HCT116 (cell line): ENCODE results near the gene CNTN5. TPM values are rescaled to one million over a fixed set of nuclear protein-coding genes. Genes with fewer than 3 reads are reported as not detected.

Source experiments
- ATAC-seq: fragments of 200-7000 bp; cut with Tn5 transposase; 2 replicates; pipeline ENCODE4 v1.9.1; 2020; ENCODE audit warnings: mild to moderate bottlenecking, moderate library complexity
- BruUV-seq: library from RNA; stranded (reverse); fragments of 400-500 nt; replicated peaks from 2 replicates; lab custom pipeline; 2021; lab: Mats Ljungman, UMichigan
- CTCF ChIA-PET: fragments of 300-600 bp; sonication (Branson Sonifier 250); formaldehyde crosslinking; loops from one replicate; lab custom pipeline; 2021; ENCODE audit warnings: antibody characterized with exemption; lab: Charles Lee
- POLR2A ChIA-PET: fragments of 300-600, 350-600 bp; sonication (Branson Sonifier 250); formaldehyde crosslinking; loops from one replicate; lab custom pipeline; 2021; ENCODE audit warnings: antibody characterized with exemption; lab: Charles Lee
- RAD21 ChIA-PET, 2 experiments: fragments of 300-600 bp; sonication (Branson Sonifier 250); formaldehyde crosslinking; loops; one replicate each; lab custom pipeline; 2023; ENCODE audit warnings: low total read pairs in 2 of 2; ENCODE audit not compliant: uncharacterized antibody in 2 of 2, unreplicated experiment in 2 of 2, low non-redundant PET in 1 of 2; lab: Charles Lee
- DNase-seq: peaks from one replicate; pipeline ENCODE4 v3.0.0-alpha.2; 2010; ENCODE audit warnings: low read depth, low spot score
- H2AFZ ChIP-seq: fragments of 200-600 bp; shearing (Covaris generic), sonication (generic); 2 replicates; pipeline ENCODE4 v1.6.1; 2017; ENCODE audit warnings: low read depth, mixed run types, mixed read lengths, antibody characterized with exemption, low read length; ENCODE audit not compliant: poor library complexity, severe bottlenecking
- H3K27ac ChIP-seq: 2 replicates; pipeline ENCODE4 v1.5.1; 2012; ENCODE audit warnings: low read depth, low read length
- H3K27me3 ChIP-seq: fragments of 200-600 bp; sonication (generic); 2 replicates; pipeline ENCODE4 v1.6.1; 2016; ENCODE audit warnings: mixed run types, low read length, mixed read lengths; ENCODE audit not compliant: insufficient read depth
- H3K36me3 ChIP-seq, 2 experiments: fragments of 200-500 bp in 1 of 2; fragments of 200-600 bp in 1 of 2; sonication (Bioruptor generic) in 1 of 2; sonication (generic) in 1 of 2; 2 replicates each; pipeline versions ENCODE4 v1.5.1 to v1.6.1; 2014 to 2016; ENCODE audit warnings: low read length in 2 of 2, inconsistent platforms in 1 of 2, mixed read lengths in 1 of 2, mixed run types in 1 of 2; ENCODE audit not compliant: insufficient read depth in 2 of 2, control insufficient read depth in 1 of 2
- H3K4me1 ChIP-seq, 2 experiments: fragments of 200-600 bp in 1 of 2; sonication (generic) in 1 of 2; 2 replicates each; pipeline versions ENCODE4 v1.5.1 to v1.6.1; 2012 to 2017; ENCODE audit warnings: low read length in 2 of 2, inconsistent platforms in 1 of 2, mild to moderate bottlenecking in 1 of 2, mixed read lengths in 1 of 2, mixed run types in 1 of 2, moderate library complexity in 1 of 2; ENCODE audit not compliant: insufficient read depth in 2 of 2, control insufficient read depth in 1 of 2
- H3K4me2 ChIP-seq: fragments of 200-600 bp; sonication (generic); 2 replicates; pipeline ENCODE4 v1.6.1; 2017; ENCODE audit warnings: mixed run types, low read length, mixed read lengths
- H3K4me3 ChIP-seq, 2 experiments: fragments of 200-600 bp in 1 of 2; sonication (generic) in 1 of 2; replicated peaks in 1 of 2; 2 replicates each; pipeline ENCODE4 v1.5.1; 2011 to 2016; ENCODE audit warnings: low read length in 2 of 2, control low read depth in 1 of 2, low read depth in 1 of 2, mild to moderate bottlenecking in 1 of 2, mixed read lengths in 1 of 2, mixed run types in 1 of 2
- H3K79me2 ChIP-seq: fragments of 200-600 bp; sonication (generic); 2 replicates; pipeline ENCODE4 v1.6.1; 2017; ENCODE audit warnings: mild to moderate bottlenecking, mixed run types, low read length, moderate library complexity, mixed read lengths; ENCODE audit not compliant: insufficient read depth
- H3K9ac ChIP-seq: fragments of 200-600 bp; sonication (generic); 2 replicates; pipeline ENCODE4 v1.6.1; 2016; ENCODE audit warnings: low read length, mixed read lengths
- H3K9me2 ChIP-seq: fragments of 200-600 bp; sonication (generic), shearing (Covaris generic); 2 replicates; pipeline ENCODE4 v1.6.1; 2017; ENCODE audit warnings: mixed run types, mild to moderate bottlenecking, moderate library complexity; ENCODE audit not compliant: insufficient read depth
- H3K9me3 ChIP-seq, 2 experiments: fragments of 200-500 bp in 1 of 2; fragments of 200-600 bp in 1 of 2; sonication (Bioruptor generic) in 1 of 2; sonication (generic) in 1 of 2; 2 replicates each; pipeline ENCODE4 v1.6.1; 2014 to 2017; ENCODE audit warnings: low read length in 2 of 2, mixed read lengths in 2 of 2, inconsistent platforms in 1 of 2, low read depth in 1 of 2, mild to moderate bottlenecking in 1 of 2, mixed run types in 1 of 2, moderate library complexity in 1 of 2; ENCODE audit not compliant: control insufficient read depth in 1 of 2, insufficient read depth in 1 of 2
- H4K20me1 ChIP-seq: fragments of 200-600 bp; sonication (generic), shearing (Covaris generic); 2 replicates; pipeline ENCODE4 v1.6.1; 2017; ENCODE audit warnings: mixed run types, mild to moderate bottlenecking, moderate library complexity; ENCODE audit not compliant: insufficient read depth
- JUND ChIP-seq: IDR thresholded peaks from 2 replicates; pipeline ENCODE4 v1.6.1; 2012
- MAX ChIP-seq: IDR thresholded peaks from 2 replicates; pipeline ENCODE4 v1.6.1; 2012
- SRF ChIP-seq: IDR thresholded peaks from 2 replicates; pipeline ENCODE4 v1.6.1; 2012; ENCODE audit warnings: low read depth
- TCF7L2 ChIP-seq: IDR thresholded peaks from 2 replicates; pipeline ENCODE4 v1.7.0; 2011; ENCODE audit warnings: borderline replicate concordance, inconsistent platforms; ENCODE audit not compliant: insufficient read depth, insufficient read length; ENCODE audit errors: extremely low read depth
- ZNF274 ChIP-seq: fragments of 200-500 bp; sonication (Bioruptor generic); IDR thresholded peaks from 2 replicates; pipeline ENCODE4 v1.6.1; 2014; ENCODE audit warnings: mild to moderate bottlenecking, low read depth, low read length, inconsistent platforms
- intact Hi-C: fragments of 100-400 bp; cut with micrococcal nuclease; formaldehyde crosslinking; loops from 2 replicates; pipeline ENCODE4 v1.10.0; 2022
- total RNA-seq: library from RNA; stranded (reverse); gene quantifications from one replicate; pipeline ENCODE4 v1.2.1, GENCODE V29; 2021; ENCODE audit not compliant: unreplicated experiment

CNTN5 gene
- total RNA-seq, 1 experiment from 2014 or later = not detected

GRCh38 chr11:99461913-99462312, 441.2 kb downstream of the CNTN5 start:
- no peak for TF ChIP-seq ZNF274
- ChIA-PET RAD21 (no interaction called here), POLR2A (no interaction called here), CTCF (no interaction called here)
- no peaks in the 10 kb centered on the region for H4K20me1 ChIP-seq
- H2AFZ ChIP-seq = no peak overlapping the region
- intact Hi-C loops = no loop called here
- no peaks in the 10 kb centered on the region for H3K27me3 ChIP-seq
- no peaks in the 10 kb centered on the region for H3K36me3 ChIP-seq
- H3K4me1 ChIP-seq = no peaks in the 10 kb centered on the region
- peaks cover 0 to 5% of the 10 kb centered on the region in 2 experiments; a peak in 1 of 4 replicates for H3K9me3 ChIP-seq
- DNase-seq (no peak), ATAC-seq (no peak)
- H3K9ac ChIP-seq = no peak overlapping the region
- no peak overlapping the region for H3K27ac ChIP-seq
- BruUV-seq = no TSS peak
- no peak overlapping the region for H3K4me2 ChIP-seq
- no peak overlapping the region for H3K4me3 ChIP-seq
- H3K9me2 ChIP-seq = no peaks in the 10 kb centered on the region
- H3K79me2 ChIP-seq = no peaks in the 10 kb centered on the region

- no TSS peak for BruUV-seq
- TF ChIP-seq TCF7L2 = no peak
- TF ChIP-seq SRF = no peak
- TF ChIP-seq MAX = no peak
- TF ChIP-seq JUND = no peak
- intact Hi-C loops = no loop called here
Measured at GRCh38 chr11:99464985-99465384, 444.2 kb downstream of the CNTN5 start.

More at GRCh38 chr11:99464985-99465384, 444.2 kb downstream of the CNTN5 start:
- ChIA-PET POLR2A (no interaction called here), RAD21 (no interaction called here), CTCF (no interaction called here)
- H3K4me3 ChIP-seq = no peak overlapping the region
- no peaks in the 10 kb centered on the region for H3K36me3 ChIP-seq
- no peak overlapping the region for H3K9ac ChIP-seq
- H3K9me2 ChIP-seq = no peaks in the 10 kb centered on the region
- ATAC-seq = no peak
- DNase-seq = no peak
- H4K20me1 ChIP-seq = no peaks in the 10 kb centered on the region
- H3K4me1 ChIP-seq = no peaks in the 10 kb centered on the region
- H3K4me2 ChIP-seq = no peak overlapping the region
- no peaks in the 10 kb centered on the region for H3K79me2 ChIP-seq
- H3K9me3 ChIP-seq = peaks cover 0 to 5% of the 10 kb centered on the region in 2 experiments; a peak in 1 of 4 replicates
- H2AFZ ChIP-seq = no peak overlapping the region
- no peak overlapping the region for H3K27ac ChIP-seq
- no peaks in the 10 kb centered on the region for H3K27me3 ChIP-seq
